Measurements from ENCODE around the gene ACE2. TPM values are rescaled to one million over a fixed set of nuclear protein-coding genes. Genes with fewer than 3 reads are reported as not detected.
A peak's percentile ranks its signal among the peaks of the same experiment; 100 is the strongest.

The ACE2 gene
- total RNA-seq, 1 donor from 2014 or later = not detected

DNA sequence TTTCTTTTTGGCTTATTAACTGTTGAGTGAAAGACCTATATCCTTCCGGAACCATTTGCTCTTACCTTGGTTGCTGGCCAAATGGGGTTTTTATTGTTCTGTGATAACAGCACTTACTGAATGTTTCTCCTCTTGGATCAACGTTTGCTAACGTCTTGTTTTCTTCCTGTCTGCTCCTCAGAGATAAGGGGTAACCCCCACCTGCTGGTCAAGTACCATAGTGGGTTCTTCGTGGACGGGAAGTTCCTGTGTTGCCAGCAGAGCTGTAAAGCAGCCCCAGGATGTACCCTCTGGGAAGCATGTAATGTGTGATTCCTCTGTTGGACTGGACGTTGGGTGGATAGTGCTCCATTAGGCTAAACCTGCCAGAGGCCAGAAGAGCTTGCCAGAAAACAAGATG lies 84.8 kb downstream of the ACE2 start:
- DNase-seq (ENCODE audit: extremely low read depth, low read depth, low spot score) = peak; percentile 98

DNA sequence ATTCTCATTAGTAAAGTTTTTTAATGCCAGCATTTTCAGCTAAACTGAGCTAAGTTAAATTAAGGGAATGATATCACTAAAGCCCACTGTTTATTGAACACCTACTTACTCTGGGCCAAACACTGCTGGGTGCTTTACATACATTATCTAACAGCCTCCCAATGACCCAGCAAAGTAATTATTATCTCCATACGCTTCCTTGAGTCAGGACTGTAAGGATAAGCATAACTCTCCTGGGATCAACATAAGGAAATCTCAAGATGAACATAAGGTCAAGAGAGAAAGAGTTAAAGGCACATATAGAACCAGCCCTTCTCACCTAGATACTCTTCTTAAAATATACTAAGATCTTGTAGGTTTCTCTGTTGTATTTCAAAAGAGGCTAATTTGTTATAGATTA lies 86.5 kb downstream of the ACE2 start:
- DNase-seq (ENCODE audit: extremely low read depth, low read depth, low spot score) = no peak

DNA sequence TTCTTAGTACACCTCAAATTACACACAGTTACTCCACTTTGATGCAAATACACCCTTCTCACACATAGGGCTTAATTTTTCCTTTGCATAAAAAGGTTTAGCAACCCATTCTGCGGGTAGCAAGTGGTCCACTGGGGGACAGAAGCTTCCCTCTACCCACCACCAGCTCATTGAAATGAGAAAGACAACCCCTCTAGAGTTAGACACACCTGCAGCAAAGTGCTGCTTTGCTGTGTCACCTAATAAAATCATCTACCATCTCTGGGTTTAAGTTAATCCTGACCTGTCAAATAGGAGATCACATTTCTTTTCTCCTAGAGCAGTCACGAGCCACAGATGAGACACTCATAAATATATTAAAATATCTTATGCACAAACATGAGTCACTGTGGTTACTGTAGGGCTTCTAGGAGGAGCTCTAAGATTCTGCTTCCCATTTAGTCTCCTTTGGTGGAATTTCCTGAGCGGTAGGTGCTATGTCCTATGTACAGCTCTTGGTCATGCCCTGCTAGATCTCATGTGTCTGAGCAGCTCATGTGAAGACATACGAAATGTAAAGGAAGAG lies 88.3 kb downstream of the ACE2 start:
- no peak for DNase-seq (ENCODE audit: extremely low read depth, low read depth, low spot score)

DNA sequence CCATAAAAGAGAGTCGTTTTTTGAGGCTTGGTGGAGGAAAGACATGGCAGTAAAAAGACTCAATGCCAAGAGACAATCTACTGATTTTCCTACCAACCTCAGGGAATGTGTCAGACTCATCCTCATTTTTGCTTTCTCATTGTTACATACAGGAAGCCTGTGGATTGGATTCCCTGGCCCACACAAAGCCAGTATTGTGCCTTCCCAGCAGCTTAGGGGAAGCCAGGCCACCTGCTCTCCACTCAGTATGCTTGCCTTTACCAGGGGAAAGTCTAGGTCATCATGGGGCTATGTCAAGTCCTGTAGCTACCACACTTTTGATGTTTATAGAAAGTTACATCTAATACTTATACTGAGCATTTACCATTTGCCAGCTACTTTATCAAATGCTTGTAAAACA lies 89.2 kb downstream of the ACE2 start:
- no peak for DNase-seq (ENCODE audit: extremely low read depth, low read depth, low spot score)

Other genes starting within 250 kb of the ACE2 start
- 0.76 TPM in 1 of 2 replicates, not detected in the other for gene VEGFD, start 216.5 kb downstream of the ACE2 start, total RNA-seq
- gene PIR, start 107.6 kb downstream of the ACE2 start, total RNA-seq = 47.3 and 66.4 TPM in 2 replicates
- gene BMX, start 100.2 kb downstream of the ACE2 start, total RNA-seq = 3.3 and 24.9 TPM in 2 replicates
- gene CLTRN, start 63.8 kb upstream of the ACE2 start, total RNA-seq = 0.12 and 2.1 TPM in 2 replicates
- 1.4 and 7.1 TPM in 2 replicates for gene CA5B, start 137.3 kb upstream of the ACE2 start, total RNA-seq
- 2.9 and 9.5 TPM in 2 replicates for gene ZRSR2, start 189.5 kb upstream of the ACE2 start, total RNA-seq